CD4-positive, alpha-beta T cell treated with Interleukin-2 at 100 ng/mL for 4 hours (primary cell): ENCODE measurements around the gene ZNF138.

Source experiments
- DNase-seq: peaks from one replicate; pipeline ENCODE4 v3.0.0-alpha.2; 2020; ENCODE audit warnings: low spot score

The ZNF138 gene

DNA sequence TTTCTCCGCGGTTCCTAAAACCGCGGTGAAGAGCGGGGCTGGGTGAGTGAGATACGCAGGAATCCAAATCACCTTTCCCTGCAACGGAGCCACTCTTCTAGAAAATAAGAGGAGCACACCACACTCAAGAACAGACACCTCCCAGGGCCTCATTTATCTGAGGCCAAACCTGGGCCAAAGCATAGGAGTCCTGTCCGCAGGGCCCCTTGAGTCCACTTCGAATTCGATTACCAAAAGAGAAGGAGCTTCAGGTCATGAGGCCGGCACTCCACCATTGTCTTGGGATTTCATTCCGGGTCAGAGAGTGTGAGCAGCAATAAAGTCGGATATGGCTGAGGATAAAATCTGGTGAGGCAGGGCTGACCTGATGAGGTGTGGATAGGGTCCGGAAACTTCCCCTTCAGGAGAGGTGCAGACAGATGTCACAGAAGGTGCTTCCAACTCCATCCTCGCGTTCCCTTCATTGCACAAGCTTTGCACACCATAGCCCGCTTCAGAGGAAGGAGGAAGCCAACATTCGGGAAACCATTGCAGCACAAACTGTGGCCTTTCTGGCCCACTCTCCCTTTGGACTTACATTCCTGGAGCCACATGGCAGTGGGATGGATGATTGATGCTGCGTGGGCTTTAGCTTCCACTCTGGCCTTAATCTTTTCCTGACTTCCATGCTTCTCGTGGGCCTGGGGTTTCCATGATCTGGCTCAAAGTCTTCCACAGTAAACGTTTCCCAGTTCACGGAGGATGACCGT lies 81.6 kb downstream of the ZNF138 start:
- DNase-seq, result no peak

DNA sequence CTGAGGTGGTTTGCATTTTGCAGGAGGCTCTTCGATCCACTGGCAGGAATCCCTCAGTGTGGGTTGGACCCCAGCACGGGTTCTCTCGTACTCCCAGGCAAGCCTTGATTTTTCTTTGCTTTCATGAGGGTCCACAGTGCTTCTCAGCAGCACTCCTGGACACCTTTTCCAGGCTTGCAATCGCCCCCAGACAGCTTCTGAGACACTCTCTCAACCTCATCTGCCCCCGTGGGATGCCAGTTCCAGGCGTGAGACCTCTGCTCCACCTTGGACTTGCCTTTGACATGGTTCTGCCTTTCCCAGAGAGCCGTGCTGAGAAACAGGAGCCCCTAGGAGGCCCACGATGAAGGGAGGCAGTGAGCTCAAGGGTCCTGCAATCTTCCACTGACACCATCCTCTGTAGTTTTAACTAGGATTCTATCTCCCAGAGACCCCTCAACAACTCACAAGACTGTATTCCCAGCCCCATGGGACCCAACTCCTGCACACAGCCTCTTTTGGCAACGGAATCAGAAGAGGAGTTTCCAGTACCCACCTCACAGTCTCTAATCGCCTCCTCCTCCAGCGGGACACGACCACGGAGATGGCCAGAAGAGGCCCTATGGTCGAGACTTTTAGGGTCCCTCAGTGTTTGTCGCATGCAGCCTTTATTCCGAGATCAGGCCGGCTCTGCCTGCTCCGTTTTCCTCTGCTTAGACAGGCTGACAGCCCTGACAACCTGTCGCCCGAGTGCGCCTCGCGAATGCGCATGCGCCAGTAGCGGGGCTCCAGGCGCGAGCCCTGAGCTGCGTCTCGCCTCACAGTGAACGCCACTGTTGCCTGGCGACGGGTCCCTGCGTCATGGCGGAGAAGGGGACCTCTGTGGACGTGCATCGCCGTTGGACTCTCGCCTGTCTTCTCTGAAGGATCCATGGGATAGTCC lies 82.8 kb downstream of the ZNF138 start:
- DNase-seq, result peak; percentile 67

DNA sequence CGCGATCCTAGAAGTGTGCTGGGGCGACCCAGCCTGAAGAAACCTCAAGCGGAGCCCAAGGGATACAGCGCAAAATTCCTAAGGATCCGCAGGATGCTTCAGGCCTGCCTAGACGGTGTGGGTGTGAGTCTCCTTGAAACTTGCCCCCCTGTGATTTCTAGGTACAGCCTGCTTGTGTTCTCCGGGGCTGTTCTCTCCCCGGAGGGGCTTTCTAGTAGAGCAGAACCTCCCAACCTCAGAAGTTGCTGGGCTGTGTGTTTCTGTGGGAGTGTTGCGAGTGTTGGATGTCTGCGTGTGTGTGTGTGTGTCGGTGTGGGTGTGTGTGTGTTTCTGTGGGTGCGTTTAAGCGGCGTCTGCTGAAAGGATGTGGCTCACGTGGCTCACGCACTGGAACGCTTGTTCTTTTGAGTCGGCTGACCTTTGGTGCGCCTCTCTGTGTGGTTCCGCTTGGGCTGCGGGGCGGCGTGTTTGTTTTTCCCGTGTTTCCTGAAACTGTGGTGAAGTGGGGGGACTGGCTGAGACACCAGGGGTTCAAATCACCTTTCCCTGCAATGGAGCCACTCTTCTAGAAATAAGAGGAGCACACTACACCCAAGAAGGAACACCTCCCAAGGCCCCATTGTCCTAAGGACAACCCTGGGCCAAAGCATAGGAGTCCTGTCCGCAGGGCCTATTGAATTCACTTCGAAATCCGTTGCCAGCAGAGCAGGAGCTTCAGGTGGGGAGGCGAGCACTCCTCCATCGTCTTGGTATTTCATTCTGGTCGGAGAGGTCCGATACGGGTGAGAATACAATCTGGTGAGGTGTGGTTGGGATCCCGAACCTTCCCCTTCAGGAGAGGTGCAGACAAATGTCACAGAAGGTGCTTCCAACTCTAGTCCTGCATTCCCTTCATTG lies 83.7 kb downstream of the ZNF138 start:
- DNase-seq, result no peak

DNA sequence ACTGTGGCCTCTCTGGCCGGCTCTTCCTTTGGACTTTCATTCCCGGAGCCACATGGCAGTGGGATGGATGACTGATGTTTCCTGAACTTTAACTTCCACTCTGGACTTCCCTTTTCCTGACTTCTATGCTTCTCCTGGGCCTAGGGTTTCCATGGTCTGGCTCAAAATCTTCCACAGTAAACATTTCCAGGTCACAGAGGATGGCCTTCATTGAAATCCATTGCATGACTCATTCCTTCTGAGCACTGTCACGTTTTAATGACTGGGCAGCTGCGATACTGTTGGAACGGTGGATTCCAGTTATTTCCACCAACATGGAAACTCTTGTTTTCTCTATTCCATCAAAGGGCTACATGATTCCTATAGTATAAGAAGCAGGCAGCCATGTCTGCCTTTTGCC lies 84.5 kb downstream of the ZNF138 start:
- DNase-seq, result no peak

GRCh38 chr7:64879086-64879730 lies 85.0 kb downstream of the ZNF138 start:
- no peak for DNase-seq

DNA sequence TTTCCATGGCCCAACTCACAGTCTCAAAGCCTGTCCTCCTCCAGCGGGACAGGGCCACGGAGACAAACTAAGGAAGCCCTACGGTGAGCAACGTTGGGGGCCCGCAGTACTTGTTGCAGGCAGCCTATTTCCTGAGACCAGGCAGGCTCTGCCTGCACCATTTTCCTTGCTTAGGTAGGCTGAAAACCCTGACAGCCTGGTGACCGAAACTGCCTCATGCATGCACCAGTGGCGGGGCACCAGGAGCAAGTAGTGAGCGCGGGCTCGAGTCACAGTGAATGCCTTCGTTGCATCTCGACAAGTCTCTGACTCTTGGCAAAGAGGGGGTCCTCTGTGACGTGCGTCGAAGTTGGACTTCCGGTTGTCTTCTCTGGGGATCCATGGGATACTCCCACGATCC lies 85.6 kb downstream of the ZNF138 start:
- no peak for DNase-seq

DNA sequence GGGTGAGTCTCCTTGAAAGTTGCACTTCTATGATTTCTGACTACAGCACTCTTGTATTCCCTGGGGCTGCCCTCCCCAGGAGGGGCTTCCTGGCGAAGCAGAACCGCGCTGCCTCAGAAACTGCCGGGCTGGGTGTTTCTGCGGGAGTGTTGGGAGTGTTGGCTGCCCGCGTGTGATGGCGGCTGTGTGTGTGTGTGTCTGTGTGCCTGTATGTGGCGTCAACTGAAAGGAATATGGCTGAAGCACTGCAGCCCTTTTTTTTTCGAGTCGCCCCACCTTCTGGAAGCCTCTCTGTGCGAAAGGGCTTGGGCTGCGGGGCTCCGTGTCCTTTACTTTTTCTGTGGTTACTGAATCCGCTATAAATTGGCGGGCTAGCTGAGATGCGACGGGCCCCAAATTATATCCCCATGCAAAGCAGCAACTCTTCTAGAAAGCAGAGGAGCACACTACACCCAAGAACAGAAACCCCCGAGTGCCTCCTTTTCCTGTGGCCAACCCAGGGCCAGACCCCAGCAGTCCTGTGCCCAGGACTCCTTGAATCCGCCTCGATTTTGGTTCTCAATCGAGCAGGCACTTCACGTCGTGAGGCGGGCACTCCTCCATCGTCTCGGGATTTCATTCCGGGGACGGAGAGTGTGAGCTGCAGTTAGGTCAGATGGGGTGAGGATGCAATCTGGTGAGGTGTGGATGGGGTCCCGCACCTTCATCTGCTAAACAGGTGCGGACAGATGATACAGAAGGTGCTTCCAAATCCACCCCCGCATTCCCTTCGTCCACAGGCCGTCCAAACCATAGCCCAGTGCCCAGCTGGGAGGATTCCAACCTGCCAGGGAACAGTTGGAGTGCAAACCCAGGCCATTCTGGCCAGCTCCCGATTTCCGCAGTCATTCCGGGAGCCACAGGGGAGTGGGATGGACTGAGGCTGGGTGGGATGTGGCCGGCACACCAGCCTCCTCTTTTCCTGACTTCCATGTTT lies 86.4 kb downstream of the ZNF138 start:
- DNase-seq, result no peak

GRCh38 chr7:64881461-64882287 lies 87.4 kb downstream of the ZNF138 start:
- no peak for DNase-seq

- DNase-seq, result no peak
These were observed 88.3 kb downstream of the ZNF138 start for GRCh38 chr7:64882341-64883112.
